Measurements from ENCODE around the gene HSP90AB1. TPM values are rescaled to one million over a fixed set of nuclear protein-coding genes. Genes with fewer than 3 reads are reported as not detected.

The HSP90AB1 gene
- polyA plus RNA-seq, 1 donor from 2014 or later, result 522 TPM

GRCh38 chr6:44202332-44202971 is 44.4 kb upstream of the HSP90AB1 start:
- no peaks in the 10 kb centered on the region for H3K9me3 ChIP-seq (ENCODE audit: low read length)
- H3K36me3 ChIP-seq (ENCODE audit: insufficient read depth, low read length), result no peaks in the 10 kb centered on the region
- H4K20me1 ChIP-seq (ENCODE audit: insufficient read depth), result no peaks in the 10 kb centered on the region
- no peak overlapping the region for H3K9ac ChIP-seq (ENCODE audit: low read length)
- H3F3A ChIP-seq (ENCODE audit: insufficient read depth, low read length, poor library complexity, severe bottlenecking), result no peaks in the 10 kb centered on the region
- H3K9me2 ChIP-seq (ENCODE audit: insufficient read depth, low read length), result no peaks in the 10 kb centered on the region
- no peak overlapping the region for H3K4me3 ChIP-seq (ENCODE audit: low read length)
- no peak overlapping the region for H3K4me2 ChIP-seq (ENCODE audit: low read length)
- H2AFZ ChIP-seq (ENCODE audit: low read depth, low read length), result no peak overlapping the region
- TF ChIP-seq TAF1 (IDR thresholded peaks at IDR 0.05; ENCODE audit: low read depth) (no peak), POLR2AphosphoS5 (IDR thresholded peaks at IDR 0.05) (no peak), RAD21 (conservative IDR thresholded peaks at IDR 0.05) (no peak), SMC3 (conservative IDR thresholded peaks at IDR 0.05; ENCODE audit: poor library complexity) (no peak), MXI1 (conservative IDR thresholded peaks at IDR 0.05; ENCODE audit: poor library complexity, severe bottlenecking) (no peak), EZH2 (IDR thresholded peaks at IDR 0.05; ENCODE audit: borderline replicate concordance, insufficient read depth, low read length, poor library complexity, severe bottlenecking) (no peak), EP300 (conservative IDR thresholded peaks at IDR 0.05; ENCODE audit: poor library complexity, severe bottlenecking) (no peak)
- TF ChIP-seq, protein P1, sequence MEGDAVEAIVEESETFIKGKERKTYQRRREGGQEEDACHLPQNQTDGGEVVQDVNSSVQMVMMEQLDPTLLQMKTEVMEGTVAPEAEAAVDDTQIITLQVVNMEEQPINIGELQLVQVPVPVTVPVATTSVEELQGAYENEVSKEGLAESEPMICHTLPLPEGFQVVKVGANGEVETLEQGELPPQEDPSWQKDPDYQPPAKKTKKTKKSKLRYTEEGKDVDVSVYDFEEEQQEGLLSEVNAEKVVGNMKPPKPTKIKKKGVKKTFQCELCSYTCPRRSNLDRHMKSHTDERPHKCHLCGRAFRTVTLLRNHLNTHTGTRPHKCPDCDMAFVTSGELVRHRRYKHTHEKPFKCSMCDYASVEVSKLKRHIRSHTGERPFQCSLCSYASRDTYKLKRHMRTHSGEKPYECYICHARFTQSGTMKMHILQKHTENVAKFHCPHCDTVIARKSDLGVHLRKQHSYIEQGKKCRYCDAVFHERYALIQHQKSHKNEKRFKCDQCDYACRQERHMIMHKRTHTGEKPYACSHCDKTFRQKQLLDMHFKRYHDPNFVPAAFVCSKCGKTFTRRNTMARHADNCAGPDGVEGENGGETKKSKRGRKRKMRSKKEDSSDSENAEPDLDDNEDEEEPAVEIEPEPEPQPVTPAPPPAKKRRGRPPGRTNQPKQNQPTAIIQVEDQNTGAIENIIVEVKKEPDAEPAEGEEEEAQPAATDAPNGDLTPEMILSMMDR (IDR thresholded peaks at IDR 0.05; ENCODE audit: poor library complexity, severe bottlenecking), result no peak
- TF ChIP-seq, protein P2, sequence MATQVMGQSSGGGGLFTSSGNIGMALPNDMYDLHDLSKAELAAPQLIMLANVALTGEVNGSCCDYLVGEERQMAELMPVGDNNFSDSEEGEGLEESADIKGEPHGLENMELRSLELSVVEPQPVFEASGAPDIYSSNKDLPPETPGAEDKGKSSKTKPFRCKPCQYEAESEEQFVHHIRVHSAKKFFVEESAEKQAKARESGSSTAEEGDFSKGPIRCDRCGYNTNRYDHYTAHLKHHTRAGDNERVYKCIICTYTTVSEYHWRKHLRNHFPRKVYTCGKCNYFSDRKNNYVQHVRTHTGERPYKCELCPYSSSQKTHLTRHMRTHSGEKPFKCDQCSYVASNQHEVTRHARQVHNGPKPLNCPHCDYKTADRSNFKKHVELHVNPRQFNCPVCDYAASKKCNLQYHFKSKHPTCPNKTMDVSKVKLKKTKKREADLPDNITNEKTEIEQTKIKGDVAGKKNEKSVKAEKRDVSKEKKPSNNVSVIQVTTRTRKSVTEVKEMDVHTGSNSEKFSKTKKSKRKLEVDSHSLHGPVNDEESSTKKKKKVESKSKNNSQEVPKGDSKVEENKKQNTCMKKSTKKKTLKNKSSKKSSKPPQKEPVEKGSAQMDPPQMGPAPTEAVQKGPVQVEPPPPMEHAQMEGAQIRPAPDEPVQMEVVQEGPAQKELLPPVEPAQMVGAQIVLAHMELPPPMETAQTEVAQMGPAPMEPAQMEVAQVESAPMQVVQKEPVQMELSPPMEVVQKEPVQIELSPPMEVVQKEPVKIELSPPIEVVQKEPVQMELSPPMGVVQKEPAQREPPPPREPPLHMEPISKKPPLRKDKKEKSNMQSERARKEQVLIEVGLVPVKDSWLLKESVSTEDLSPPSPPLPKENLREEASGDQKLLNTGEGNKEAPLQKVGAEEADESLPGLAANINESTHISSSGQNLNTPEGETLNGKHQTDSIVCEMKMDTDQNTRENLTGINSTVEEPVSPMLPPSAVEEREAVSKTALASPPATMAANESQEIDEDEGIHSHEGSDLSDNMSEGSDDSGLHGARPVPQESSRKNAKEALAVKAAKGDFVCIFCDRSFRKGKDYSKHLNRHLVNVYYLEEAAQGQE (IDR thresholded peaks at IDR 0.05; ENCODE audit: borderline replicate concordance), result no peak
- no peaks in the 10 kb centered on the region for H3K27me3 ChIP-seq (ENCODE audit: insufficient read depth, low read depth, low read length)
- no peaks in the 10 kb centered on the region for H3K79me2 ChIP-seq (replicated peaks; ENCODE audit: insufficient read depth, low read length)
- H3K27ac ChIP-seq (ENCODE audit: low read length), result no peak overlapping the region

DNA sequence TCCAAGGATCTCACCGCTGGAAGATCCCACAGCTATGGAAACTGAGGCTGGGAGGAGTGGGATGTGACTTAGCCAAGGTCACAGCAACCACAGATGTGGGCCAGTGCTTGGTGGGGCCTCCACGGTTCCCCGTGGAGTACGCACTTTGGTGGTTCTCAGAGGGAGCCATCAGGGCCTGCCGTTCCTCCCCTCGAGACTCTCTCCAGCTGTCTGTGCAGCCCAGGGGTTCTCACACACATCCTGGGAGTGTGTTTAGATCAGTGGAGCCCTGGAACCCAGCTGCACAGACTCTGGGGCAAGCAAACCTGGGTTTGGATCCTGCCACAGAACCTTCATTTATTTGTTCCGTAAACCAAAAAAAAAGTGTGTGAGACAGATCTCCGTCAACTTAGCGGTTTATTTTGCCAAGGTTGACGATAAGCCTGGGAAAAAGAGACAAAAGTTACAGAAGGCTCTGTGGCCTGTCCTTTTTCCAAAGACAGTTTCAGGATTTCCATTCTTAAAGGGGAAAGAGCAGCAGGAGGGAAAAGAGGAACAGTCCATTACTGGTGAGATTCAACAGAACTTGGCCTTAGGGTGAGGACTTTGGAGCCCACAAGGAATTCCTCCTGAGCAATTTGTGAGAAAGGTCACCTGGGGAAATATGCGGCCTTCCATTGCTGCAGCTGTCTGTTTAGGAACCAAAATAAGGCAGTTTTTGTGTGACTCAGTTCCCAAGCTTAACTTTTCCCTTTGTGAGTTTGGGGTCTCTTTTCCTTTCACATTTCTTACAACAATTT is 43.7 kb upstream of the HSP90AB1 start:
- Histone ChIP-seq H3K9me3 (ENCODE audit: low read length) (no peaks in the 10 kb centered on the region), H3K79me2 (replicated peaks; ENCODE audit: insufficient read depth, low read length) (no peaks in the 10 kb centered on the region), H3K27me3 (ENCODE audit: insufficient read depth, low read depth, low read length) (no peaks in the 10 kb centered on the region), H3K4me3 (ENCODE audit: low read length) (no peak overlapping the region), H3K27ac (ENCODE audit: low read length) (no peak overlapping the region), H3K36me3 (ENCODE audit: insufficient read depth, low read length) (no peaks in the 10 kb centered on the region), H3K4me2 (ENCODE audit: low read length) (no peak overlapping the region), H3F3A (ENCODE audit: insufficient read depth, low read length, poor library complexity, severe bottlenecking) (no peaks in the 10 kb centered on the region), H4K20me1 (ENCODE audit: insufficient read depth) (no peaks in the 10 kb centered on the region), H2AFZ (ENCODE audit: low read depth, low read length) (no peak overlapping the region), H3K9me2 (ENCODE audit: insufficient read depth, low read length) (no peaks in the 10 kb centered on the region), H3K9ac (ENCODE audit: low read length) (no peak overlapping the region)
- TF ChIP-seq RAD21 (conservative IDR thresholded peaks at IDR 0.05), result no peak
- TF ChIP-seq, protein P2 (IDR thresholded peaks at IDR 0.05; ENCODE audit: borderline replicate concordance), result no peak
- no peak for TF ChIP-seq TAF1 (IDR thresholded peaks at IDR 0.05; ENCODE audit: low read depth)
- TF ChIP-seq EP300 (conservative IDR thresholded peaks at IDR 0.05; ENCODE audit: poor library complexity, severe bottlenecking), result no peak
- TF ChIP-seq, protein P1 (IDR thresholded peaks at IDR 0.05; ENCODE audit: poor library complexity, severe bottlenecking), result no peak
- no peak for TF ChIP-seq POLR2AphosphoS5 (IDR thresholded peaks at IDR 0.05)
- no peak for TF ChIP-seq MXI1 (conservative IDR thresholded peaks at IDR 0.05; ENCODE audit: poor library complexity, severe bottlenecking)
- TF ChIP-seq SMC3 (conservative IDR thresholded peaks at IDR 0.05; ENCODE audit: poor library complexity), result no peak
- no peak for TF ChIP-seq EZH2 (IDR thresholded peaks at IDR 0.05; ENCODE audit: borderline replicate concordance, insufficient read depth, low read length, poor library complexity, severe bottlenecking)

Measured in neural cell (in vitro differentiated cells).